Measurements from ENCODE around the gene RRP1B. TPM values are rescaled to one million over a fixed set of nuclear protein-coding genes. Genes with fewer than 3 reads are reported as not detected.

Gene RRP1B
- total RNA-seq, 1 experiment from 2014 or later, result 44.2 TPM

DNA sequence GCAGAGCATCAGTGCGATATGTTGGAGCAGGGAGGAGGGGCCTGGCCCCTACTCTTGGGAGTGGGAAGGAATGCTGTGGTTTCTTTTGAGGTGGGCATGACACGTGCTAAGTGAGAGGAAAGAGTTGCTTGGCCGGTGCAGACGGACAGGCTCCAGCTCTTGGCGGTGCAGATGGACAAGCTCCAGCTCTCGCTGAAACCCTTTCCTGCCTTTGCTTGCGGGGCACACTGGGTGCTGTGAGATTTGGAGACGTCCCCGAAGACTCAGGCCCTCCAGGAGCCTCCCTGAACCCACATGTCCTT is 75.5 kb downstream of the RRP1B start:
- no peak for DNase-seq
- Histone ChIP-seq H3K79me2 (ENCODE audit: low read length) (peaks cover 89% of the 10 kb centered on the region), H3K27ac (ENCODE audit: low read length) (no peak overlapping the region), H3K9me3 (ENCODE audit: low read length) (no peaks in the 10 kb centered on the region), H3K9me2 (replicated peaks; ENCODE audit: low read length) (no peaks in the 10 kb centered on the region), H3K27me3 (ENCODE audit: low read length) (no peaks in the 10 kb centered on the region), H2AFZ (ENCODE audit: low read length) (no peak overlapping the region), H3K36me3 (ENCODE audit: low read depth, low read length) (peaks cover 55% of the 10 kb centered on the region), H3K9ac (ENCODE audit: low read length) (no peak overlapping the region), H3K4me2 (ENCODE audit: low read length) (no peak overlapping the region), H3K4me3 (ENCODE audit: low read length) (no peak overlapping the region), H3F3A (ENCODE audit: low read length, unreplicated experiment) (no peaks in the 10 kb centered on the region), H3K4me1 (ENCODE audit: insufficient read depth, low read length) (0 out of 2 replicates have a peak, but pooled peaks cover 3% of the 10 kb centered on the region), H4K20me1 (ENCODE audit: low read length) (0 out of 2 replicates have a peak, but pooled peaks cover 31% of the 10 kb centered on the region)
- BruUV-seq (replicated peaks), result no TSS peak
- intact Hi-C loops (cut with micrococcal nuclease), result no loop called here
- ChIA-PET CTCF (no interaction called here), POLR2A (ENCODE audit: unreplicated experiment) (no interaction called here)
- no peak for ATAC-seq
- TF ChIP-seq EZH2 (IDR thresholded peaks at IDR 0.05; ENCODE audit: low read length, unreplicated experiment), result no peak
- TF ChIP-seq, protein P1, sequence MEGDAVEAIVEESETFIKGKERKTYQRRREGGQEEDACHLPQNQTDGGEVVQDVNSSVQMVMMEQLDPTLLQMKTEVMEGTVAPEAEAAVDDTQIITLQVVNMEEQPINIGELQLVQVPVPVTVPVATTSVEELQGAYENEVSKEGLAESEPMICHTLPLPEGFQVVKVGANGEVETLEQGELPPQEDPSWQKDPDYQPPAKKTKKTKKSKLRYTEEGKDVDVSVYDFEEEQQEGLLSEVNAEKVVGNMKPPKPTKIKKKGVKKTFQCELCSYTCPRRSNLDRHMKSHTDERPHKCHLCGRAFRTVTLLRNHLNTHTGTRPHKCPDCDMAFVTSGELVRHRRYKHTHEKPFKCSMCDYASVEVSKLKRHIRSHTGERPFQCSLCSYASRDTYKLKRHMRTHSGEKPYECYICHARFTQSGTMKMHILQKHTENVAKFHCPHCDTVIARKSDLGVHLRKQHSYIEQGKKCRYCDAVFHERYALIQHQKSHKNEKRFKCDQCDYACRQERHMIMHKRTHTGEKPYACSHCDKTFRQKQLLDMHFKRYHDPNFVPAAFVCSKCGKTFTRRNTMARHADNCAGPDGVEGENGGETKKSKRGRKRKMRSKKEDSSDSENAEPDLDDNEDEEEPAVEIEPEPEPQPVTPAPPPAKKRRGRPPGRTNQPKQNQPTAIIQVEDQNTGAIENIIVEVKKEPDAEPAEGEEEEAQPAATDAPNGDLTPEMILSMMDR (conservative IDR thresholded peaks at IDR 0.05; ENCODE audit: low read depth, low read length), result no peak
- TF ChIP-seq EZH2phosphoT487 (IDR thresholded peaks at IDR 0.05; ENCODE audit: borderline replicate concordance, low read length), result no peak

DNA sequence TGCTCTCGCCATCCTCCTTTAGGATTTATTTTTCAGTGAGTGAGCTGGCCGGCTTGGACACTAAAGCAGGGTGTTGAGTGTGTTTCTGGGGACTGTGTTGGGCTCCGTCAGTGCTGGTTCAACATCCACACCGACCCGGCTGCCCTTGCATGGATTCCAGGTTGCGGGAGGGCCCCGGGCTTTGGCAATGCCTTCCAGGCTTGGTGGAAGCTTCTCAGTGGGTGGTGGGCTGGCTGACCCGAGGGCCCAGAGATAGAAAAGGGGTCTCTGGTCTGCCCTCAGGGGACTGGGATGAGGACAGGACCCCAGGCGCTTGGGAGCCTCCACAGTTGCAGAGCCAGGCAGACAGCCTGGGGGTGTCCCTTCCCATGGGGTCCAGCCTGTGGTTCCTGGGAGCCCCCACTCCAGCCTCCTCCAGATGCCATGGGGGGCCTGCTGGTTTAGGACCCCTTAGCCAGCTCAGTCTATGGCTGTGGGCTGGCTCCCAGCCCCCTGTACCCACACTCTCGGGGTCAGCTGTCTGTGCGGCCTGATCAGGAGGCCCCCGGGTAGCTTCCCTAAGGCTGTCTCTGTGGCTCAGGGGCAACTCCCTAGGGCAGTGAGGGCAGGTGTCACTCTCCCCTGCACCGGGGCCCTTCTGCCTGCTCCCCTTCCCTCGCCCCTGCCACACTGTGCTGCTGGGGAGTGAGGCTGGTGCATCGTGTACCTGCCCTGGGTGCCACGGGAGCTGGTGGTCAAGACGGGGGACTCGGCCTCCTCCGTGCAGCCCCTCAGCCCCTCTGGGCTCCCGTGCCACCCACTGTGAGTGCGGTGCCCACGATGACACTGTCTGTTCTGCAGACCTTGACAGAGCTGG is 76.1 kb downstream of the RRP1B start:
- Histone ChIP-seq H3K4me3 (ENCODE audit: low read length) (no peak overlapping the region), H3K9me2 (replicated peaks; ENCODE audit: low read length) (no peaks in the 10 kb centered on the region), H3K9me3 (ENCODE audit: low read length) (no peaks in the 10 kb centered on the region), H3K27me3 (ENCODE audit: low read length) (no peaks in the 10 kb centered on the region), H3F3A (ENCODE audit: low read length, unreplicated experiment) (no peaks in the 10 kb centered on the region), H3K4me1 (ENCODE audit: insufficient read depth, low read length) (0 out of 2 replicates have a peak, but pooled peaks cover 3% of the 10 kb centered on the region), H3K36me3 (ENCODE audit: low read depth, low read length) (peaks cover 55% of the 10 kb centered on the region), H3K4me2 (ENCODE audit: low read length) (no peak overlapping the region), H3K79me2 (ENCODE audit: low read length) (peaks cover 89% of the 10 kb centered on the region), H3K9ac (ENCODE audit: low read length) (no peak overlapping the region), H2AFZ (ENCODE audit: low read length) (no peak overlapping the region), H4K20me1 (ENCODE audit: low read length) (0 out of 2 replicates have a peak, but pooled peaks cover 31% of the 10 kb centered on the region), H3K27ac (ENCODE audit: low read length) (no peak overlapping the region)
- ATAC-seq (no peak), DNase-seq (no peak)
- TF ChIP-seq EZH2 (IDR thresholded peaks at IDR 0.05; ENCODE audit: low read length, unreplicated experiment) (no peak), EZH2phosphoT487 (IDR thresholded peaks at IDR 0.05; ENCODE audit: borderline replicate concordance, low read length) (no peak)
- TF ChIP-seq, protein P1 (conservative IDR thresholded peaks at IDR 0.05; ENCODE audit: low read depth, low read length), result no peak
- POLR2A ChIA-PET (ENCODE audit: unreplicated experiment), result no interaction called here
- BruUV-seq (replicated peaks), result no TSS peak
- intact Hi-C loops (cut with micrococcal nuclease), result no loop called here
- CTCF ChIA-PET, result no interaction called here

Measured in PC-3 (cell line).